H9 (cell line): ENCODE results near the gene URB1. TPM values are rescaled to one million over a fixed set of nuclear protein-coding genes. Genes with fewer than 3 reads are reported as not detected.
A peak's percentile ranks its signal among the peaks of the same experiment; 100 is the strongest.

Source experiments
- DNase-seq: peaks from one replicate; pipeline ENCODE4 v3.0.0-alpha.2; 2017
- H2AFZ ChIP-seq: one replicate; pipeline ENCODE4 v1.6.1; 2013; ENCODE audit warnings: mild to moderate bottlenecking, low read length, control low read depth, moderate library complexity
- H2AK5ac ChIP-seq: 2 replicates; pipeline ENCODE4 v1.6.1; 2013; ENCODE audit warnings: low read length, control low read depth, mixed read lengths; ENCODE audit not compliant: insufficient read length
- H2BK120ac ChIP-seq: one replicate; pipeline ENCODE4 v1.6.1; 2013; ENCODE audit warnings: low read depth, mild to moderate bottlenecking, low read length, control low read depth, inconsistent platforms; ENCODE audit not compliant: poor library complexity, severe bottlenecking
- H2BK12ac ChIP-seq: 2 replicates; pipeline ENCODE4 v1.6.1; 2013; ENCODE audit warnings: low read length, control low read depth, mixed read lengths, low read depth; ENCODE audit not compliant: insufficient read length
- H2BK15ac ChIP-seq: 2 replicates; pipeline ENCODE4 v1.6.1; 2013; ENCODE audit warnings: low read depth, low read length, control low read depth
- H2BK20ac ChIP-seq: one replicate; pipeline ENCODE4 v1.6.1; 2013; ENCODE audit warnings: low read depth, mild to moderate bottlenecking, low read length, control low read depth, inconsistent platforms; ENCODE audit not compliant: poor library complexity, severe bottlenecking
- H2BK5ac ChIP-seq: 2 replicates; pipeline ENCODE4 v1.6.1; 2013; ENCODE audit warnings: low read length, control low read depth, mixed read lengths; ENCODE audit not compliant: insufficient read length
- H3K14ac ChIP-seq: 2 replicates; pipeline ENCODE4 v1.6.1; 2013; ENCODE audit warnings: low read length, control low read depth; ENCODE audit not compliant: insufficient read depth
- H3K18ac ChIP-seq: 2 replicates; pipeline ENCODE4 v1.6.1; 2013; ENCODE audit warnings: low read depth, mild to moderate bottlenecking, mixed read lengths, low read length, control low read depth; ENCODE audit not compliant: insufficient read length
- H3K23ac ChIP-seq: 2 replicates; pipeline ENCODE4 v1.6.1; 2013; ENCODE audit warnings: low read length, control low read depth, mixed read lengths, low read depth; ENCODE audit not compliant: insufficient read length
- H3K23me2 ChIP-seq: 2 replicates; pipeline ENCODE4 v1.6.1; 2013; ENCODE audit warnings: low read depth, mild to moderate bottlenecking, mixed read lengths, low read length, control low read depth; ENCODE audit not compliant: insufficient read length, poor library complexity, severe bottlenecking
- H3K27ac ChIP-seq: 2 replicates; pipeline ENCODE4 v1.5.1; 2013; ENCODE audit warnings: low read length, control low read depth, mixed read lengths, low read depth; ENCODE audit not compliant: insufficient read length
- H3K27me3 ChIP-seq: 2 replicates; pipeline ENCODE4 v1.6.1; 2013; ENCODE audit warnings: low read length, control low read depth, inconsistent platforms; ENCODE audit not compliant: insufficient read depth
- H3K4ac ChIP-seq: 2 replicates; pipeline ENCODE4 v1.6.1; 2013; ENCODE audit warnings: low read depth, mild to moderate bottlenecking, control low read depth, inconsistent platforms, low read length, moderate library complexity
- H3K4me1 ChIP-seq: 2 replicates; pipeline ENCODE4 v1.6.1; 2013; ENCODE audit warnings: low read length, control low read depth, inconsistent platforms; ENCODE audit not compliant: insufficient read depth
- H3K4me2 ChIP-seq: 2 replicates; pipeline ENCODE4 v1.6.1; 2013; ENCODE audit warnings: low read length, control low read depth, mixed read lengths; ENCODE audit not compliant: insufficient read length, insufficient read depth
- H3K56ac ChIP-seq: 2 replicates; pipeline ENCODE4 v1.6.1; 2013; ENCODE audit warnings: low read depth, mild to moderate bottlenecking, mixed read lengths, low read length, control low read depth; ENCODE audit not compliant: insufficient read length
- H3K79me1 ChIP-seq: 2 replicates; pipeline ENCODE4 v1.6.1; 2013; ENCODE audit warnings: low read depth, mild to moderate bottlenecking, moderate library complexity, low read length, control low read depth, inconsistent platforms; ENCODE audit not compliant: insufficient read depth, poor library complexity, severe bottlenecking
- H3K79me2 ChIP-seq: 2 replicates; pipeline ENCODE4 v1.6.1; 2013; ENCODE audit warnings: low read length, control low read depth, inconsistent platforms; ENCODE audit not compliant: insufficient read depth
- H3K9ac ChIP-seq: 2 replicates; pipeline ENCODE4 v1.6.1; 2013; ENCODE audit warnings: low read length, control low read depth, mixed read lengths; ENCODE audit not compliant: insufficient read length; ENCODE audit errors: extremely low read depth
- H3K9me3 ChIP-seq: one replicate; pipeline ENCODE4 v1.6.1; 2013; ENCODE audit warnings: low read depth, low read length, inconsistent platforms; ENCODE audit not compliant: control insufficient read depth
- H3T11ph ChIP-seq: one replicate; pipeline ENCODE4 v1.6.1; 2013; ENCODE audit warnings: mild to moderate bottlenecking, low read length, control low read depth, inconsistent platforms
- H4K20me1 ChIP-seq: one replicate; pipeline ENCODE4 v1.6.1; 2013; ENCODE audit not compliant: control insufficient read depth, insufficient read length, insufficient read depth
- H4K5ac ChIP-seq: 2 replicates; pipeline ENCODE4 v1.6.1; 2013; ENCODE audit warnings: low read depth, mild to moderate bottlenecking, mixed read lengths, low read length, control low read depth; ENCODE audit not compliant: insufficient read length
- H4K8ac ChIP-seq: replicated peaks from 2 replicates; pipeline ENCODE4 v1.6.1; 2013; ENCODE audit warnings: low read length, control low read depth, mixed read lengths, low read depth; ENCODE audit not compliant: insufficient read length
- H4K91ac ChIP-seq: 2 replicates; pipeline ENCODE4 v1.6.1; 2013; ENCODE audit warnings: low read depth, mild to moderate bottlenecking, moderate library complexity, mixed read lengths, low read length, control low read depth; ENCODE audit not compliant: insufficient read length
- H3K27ac Mint-ChIP-seq, 3 experiments: 2 replicates in 2 of 3; 3 replicates in 1 of 3; pipeline ENCODE4 v1.8.0; 2020 to 2021; ENCODE audit warnings: mixed read lengths in 3 of 3, mild to moderate bottlenecking in 1 of 3, moderate library complexity in 1 of 3
- H3K27me3 Mint-ChIP-seq: 2 replicates; pipeline ENCODE4 v1.8.0; 2021; ENCODE audit warnings: low read depth, mild to moderate bottlenecking, moderate library complexity, mixed read lengths
- H3K36me3 Mint-ChIP-seq, 3 experiments: 2 replicates in 2 of 3; 3 replicates in 1 of 3; pipeline ENCODE4 v1.8.0; 2020 to 2021; ENCODE audit warnings: low read depth in 3 of 3, mixed read lengths in 3 of 3; ENCODE audit not compliant: insufficient read depth in 1 of 3
- H3K4me1 Mint-ChIP-seq, 2 experiments: 2 replicates each; pipeline ENCODE4 v1.8.0; 2020; ENCODE audit warnings: mixed read lengths in 2 of 2
- H3K4me3 Mint-ChIP-seq, 2 experiments: 2 replicates in 1 of 2; 3 replicates in 1 of 2; pipeline ENCODE4 v1.8.0; 2020 to 2021; ENCODE audit warnings: mild to moderate bottlenecking in 2 of 2, mixed read lengths in 2 of 2, moderate library complexity in 1 of 2
- H3K9me3 Mint-ChIP-seq, 2 experiments: 2 replicates in 1 of 2; 3 replicates in 1 of 2; pipeline ENCODE4 v1.8.0; 2020; ENCODE audit warnings: mild to moderate bottlenecking in 2 of 2, mixed read lengths in 2 of 2, moderate library complexity in 1 of 2
- WGBS: extraction: QIAGEN DNeasy Blood & Tissue Kit; methylation state at CpG from one replicate; pipeline ENCODE4 v1.1.7; 2013; ENCODE audit warnings: missing lambda C conversion rate, low lambda C conversion rate, mixed read lengths; ENCODE audit not compliant: insufficient read length; ENCODE audit errors: extremely low coverage; 5-methylcytosine and 5-hydroxymethylcytosine counted together
- total RNA-seq: library from RNA; stranded (reverse); gene quantifications from 2 replicates; pipeline ENCODE4 v1.2.1, GENCODE V29; 2021
- TF ChIP-seq, protein P1 (sequence below): fragments of 200-600 bp; sonication (generic); conservative IDR thresholded peaks from 3 replicates; pipeline ENCODE4 v1.8.0; 2021; ENCODE audit warnings: antibody characterized with exemption, mild to moderate bottlenecking

URB1 gene
- total RNA-seq, 1 experiment from 2014 or later = 23.5 TPM

DNA sequence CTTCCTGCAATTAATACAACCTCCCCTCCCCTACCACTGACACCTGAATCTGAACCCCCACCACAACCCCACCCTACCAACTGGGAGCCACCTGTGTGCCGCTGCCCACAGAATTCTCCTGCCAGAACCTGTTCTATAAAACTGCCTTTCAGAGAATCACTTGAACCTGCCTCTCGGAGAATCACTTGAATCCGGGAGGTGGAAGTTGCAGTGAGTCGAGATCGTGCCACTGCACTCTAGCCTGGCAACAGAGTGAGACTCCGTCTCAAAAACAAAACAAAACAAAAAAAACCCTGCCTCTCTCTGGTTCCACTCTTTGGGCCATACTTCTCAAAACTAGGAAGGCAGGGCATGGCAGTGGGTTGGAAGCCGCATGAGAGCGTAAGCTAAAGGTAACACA, 5.7 kb downstream of the URB1 start:
- peak overlapping the region in 2 of 3 experiments; percentile 79 to 88; a peak in 2 of 7 replicates for H3K27ac Mint-ChIP-seq
- Histone ChIP-seq H4K20me1 (no peaks in the 10 kb centered on the region), H3K9me3 (no peaks in the 10 kb centered on the region), H2AFZ (no peak overlapping the region), H3K4me1 (no peaks in the 10 kb centered on the region; the same call in 1 of the 2 replicates), H3K79me2 (peaks cover 44% of the 10 kb centered on the region), H3K27ac (no peak overlapping the region), H3T11ph (no peak overlapping the region), H3K4me2 (no peak overlapping the region), H3K27me3 (no peaks in the 10 kb centered on the region), H2BK12ac (no peak overlapping the region), H2AK5ac (no peak overlapping the region), H3K79me1 (peaks cover 8% of the 10 kb centered on the region), H4K91ac (no peak overlapping the region), H2BK20ac (no peak overlapping the region), H4K5ac (no peak overlapping the region), H3K23ac (no peak overlapping the region), H4K8ac (no peak overlapping the region), H3K4ac (no peak overlapping the region), H3K18ac (no peak overlapping the region), H3K9ac (no peak overlapping the region), H2BK15ac (no peak overlapping the region), H2BK120ac (no peak overlapping the region), H3K14ac (no peak overlapping the region), H2BK5ac (no peak overlapping the region), H3K23me2 (peaks cover 2% of the 10 kb centered on the region), H3K56ac (no peak overlapping the region)
- no peaks in the 10 kb centered on the region for H3K9me3 Mint-ChIP-seq
- H3K27me3 Mint-ChIP-seq = no peaks in the 10 kb centered on the region
- H3K4me3 Mint-ChIP-seq = no peak overlapping the region
- peaks cover 20 to 34% of the 10 kb centered on the region in 2 experiments for H3K4me1 Mint-ChIP-seq
- H3K36me3 Mint-ChIP-seq = peaks cover 36 to 48% (median 40%) of the 10 kb centered on the region in 3 experiments; a peak in 6 of 7 replicates
- whole genome bisulfite sequencing = no CpG with 5 or more reads among the region's 8 CpGs
- DNase-seq = no peak
- TF ChIP-seq, protein P1, sequence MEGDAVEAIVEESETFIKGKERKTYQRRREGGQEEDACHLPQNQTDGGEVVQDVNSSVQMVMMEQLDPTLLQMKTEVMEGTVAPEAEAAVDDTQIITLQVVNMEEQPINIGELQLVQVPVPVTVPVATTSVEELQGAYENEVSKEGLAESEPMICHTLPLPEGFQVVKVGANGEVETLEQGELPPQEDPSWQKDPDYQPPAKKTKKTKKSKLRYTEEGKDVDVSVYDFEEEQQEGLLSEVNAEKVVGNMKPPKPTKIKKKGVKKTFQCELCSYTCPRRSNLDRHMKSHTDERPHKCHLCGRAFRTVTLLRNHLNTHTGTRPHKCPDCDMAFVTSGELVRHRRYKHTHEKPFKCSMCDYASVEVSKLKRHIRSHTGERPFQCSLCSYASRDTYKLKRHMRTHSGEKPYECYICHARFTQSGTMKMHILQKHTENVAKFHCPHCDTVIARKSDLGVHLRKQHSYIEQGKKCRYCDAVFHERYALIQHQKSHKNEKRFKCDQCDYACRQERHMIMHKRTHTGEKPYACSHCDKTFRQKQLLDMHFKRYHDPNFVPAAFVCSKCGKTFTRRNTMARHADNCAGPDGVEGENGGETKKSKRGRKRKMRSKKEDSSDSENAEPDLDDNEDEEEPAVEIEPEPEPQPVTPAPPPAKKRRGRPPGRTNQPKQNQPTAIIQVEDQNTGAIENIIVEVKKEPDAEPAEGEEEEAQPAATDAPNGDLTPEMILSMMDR = no peak
